ENCODE results near the gene TSHZ2.

GRCh38 chr20:53071833-53072232, 99.7 kb downstream of the TSHZ2 start:
- TF ChIP-seq CTCF (IDR thresholded peaks at IDR 0.05; ENCODE audit: insufficient read depth, low read depth, low read length): no peak
- no peak for TF ChIP-seq EZH2 (IDR thresholded peaks at IDR 0.05; ENCODE audit: insufficient read depth, low read length)

Measured in astrocyte (in vitro differentiated cells and primary cell).